ENCODE data around the gene BMPR2. TPM values are rescaled to one million over a fixed set of nuclear protein-coding genes. Genes with fewer than 3 reads are reported as not detected.
A peak's percentile ranks its signal among the peaks of the same experiment; 100 is the strongest.

BMPR2 gene
- total and polyA plus RNA-seq, 10 donors: 3.2 to 71.3 (median 50.4) TPM

DNA sequence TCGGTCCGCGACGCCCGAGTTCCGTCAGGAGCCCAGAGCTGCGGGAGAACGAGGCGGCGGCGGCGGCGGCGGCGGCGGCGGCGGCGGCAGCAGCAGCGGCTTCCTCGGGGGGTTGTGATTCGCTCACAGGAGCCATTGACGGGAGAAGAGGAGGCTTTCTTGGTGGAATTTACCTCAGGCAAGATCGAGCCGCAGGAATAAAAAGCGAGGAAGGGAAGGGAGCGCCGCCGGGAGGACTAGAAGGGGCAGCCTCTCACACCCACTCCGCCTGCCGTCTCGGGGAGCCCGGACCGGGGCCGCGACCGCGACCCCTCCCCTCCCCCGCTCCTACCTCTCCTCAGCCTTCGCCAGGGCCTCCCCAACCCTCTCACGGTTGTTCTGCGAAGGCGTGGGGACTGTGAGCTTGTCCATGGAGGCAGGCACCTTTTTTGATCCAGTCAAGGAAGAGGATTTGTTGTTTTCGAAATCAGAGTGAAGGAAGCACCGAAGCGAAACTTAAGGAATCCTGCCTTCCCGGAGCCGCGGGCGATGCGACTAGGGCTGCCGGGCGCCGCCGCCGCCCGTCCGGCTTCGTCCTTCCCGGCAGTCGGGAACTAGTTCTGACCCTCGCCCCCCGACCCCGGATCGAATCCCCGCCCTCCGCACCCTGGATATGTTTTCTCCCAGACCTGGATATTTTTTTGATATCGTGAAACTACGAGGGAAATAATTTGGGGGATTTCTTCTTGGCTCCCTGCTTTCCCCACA is 506 bp downstream of the BMPR2 start:
- peak; percentile 88 for DNase-seq
- Histone ChIP-seq H3K4me1 (peaks cover 16 to 68% (median 49%) of the 10 kb centered on the region in 6 donors), H3K27me3 (replicated peaks in 1 of 7) (no peaks in the 10 kb centered on the region), H3K9me3 (no peaks in the 10 kb centered on the region), H3K4me3 (peak overlapping the region; percentile 85 to 98 (median 92)), H3K27ac (peak overlapping the region; percentile 89 to 95 (median 92)), H3K36me3 (no peaks in the 10 kb centered on the region)
- WGBS, 5 donors: 0 to 1% (median 1%) methylated on average over 30 to 69 of the region's 69 CpGs
- intact Hi-C loops (cut with DNase I; ENCODE audit: low total_unique reads): no loop called here
- TF ChIP-seq, protein P1, sequence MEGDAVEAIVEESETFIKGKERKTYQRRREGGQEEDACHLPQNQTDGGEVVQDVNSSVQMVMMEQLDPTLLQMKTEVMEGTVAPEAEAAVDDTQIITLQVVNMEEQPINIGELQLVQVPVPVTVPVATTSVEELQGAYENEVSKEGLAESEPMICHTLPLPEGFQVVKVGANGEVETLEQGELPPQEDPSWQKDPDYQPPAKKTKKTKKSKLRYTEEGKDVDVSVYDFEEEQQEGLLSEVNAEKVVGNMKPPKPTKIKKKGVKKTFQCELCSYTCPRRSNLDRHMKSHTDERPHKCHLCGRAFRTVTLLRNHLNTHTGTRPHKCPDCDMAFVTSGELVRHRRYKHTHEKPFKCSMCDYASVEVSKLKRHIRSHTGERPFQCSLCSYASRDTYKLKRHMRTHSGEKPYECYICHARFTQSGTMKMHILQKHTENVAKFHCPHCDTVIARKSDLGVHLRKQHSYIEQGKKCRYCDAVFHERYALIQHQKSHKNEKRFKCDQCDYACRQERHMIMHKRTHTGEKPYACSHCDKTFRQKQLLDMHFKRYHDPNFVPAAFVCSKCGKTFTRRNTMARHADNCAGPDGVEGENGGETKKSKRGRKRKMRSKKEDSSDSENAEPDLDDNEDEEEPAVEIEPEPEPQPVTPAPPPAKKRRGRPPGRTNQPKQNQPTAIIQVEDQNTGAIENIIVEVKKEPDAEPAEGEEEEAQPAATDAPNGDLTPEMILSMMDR (IDR thresholded peaks at IDR 0.05 in 8 of 11, conservative IDR thresholded peaks at IDR 0.05 in 3 of 11): no peak
- TF ChIP-seq POLR2A (IDR thresholded peaks at IDR 0.05): no peak
- peak in 2 of 3 donors; percentile 6 to 10 for TF ChIP-seq POLR2AphosphoS5 (IDR thresholded peaks at IDR 0.05)

DNA sequence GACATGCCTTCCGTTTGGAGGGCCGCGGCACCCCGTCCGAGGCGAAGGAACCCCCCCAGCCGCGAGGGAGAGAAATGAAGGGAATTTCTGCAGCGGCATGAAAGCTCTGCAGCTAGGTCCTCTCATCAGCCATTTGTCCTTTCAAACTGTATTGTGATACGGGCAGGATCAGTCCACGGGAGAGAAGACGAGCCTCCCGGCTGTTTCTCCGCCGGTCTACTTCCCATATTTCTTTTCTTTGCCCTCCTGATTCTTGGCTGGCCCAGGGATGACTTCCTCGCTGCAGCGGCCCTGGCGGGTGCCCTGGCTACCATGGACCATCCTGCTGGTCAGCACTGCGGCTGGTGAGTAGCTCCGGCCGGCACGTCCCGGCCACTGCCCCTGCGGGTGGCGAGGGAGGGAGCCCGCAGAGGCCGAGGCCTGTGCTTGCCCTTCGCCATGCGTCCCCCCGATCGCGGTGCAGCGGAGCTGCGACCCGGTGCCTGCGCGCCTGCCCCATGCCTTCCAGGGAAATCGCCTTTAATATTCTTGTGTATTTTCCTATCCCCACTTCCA is 1.2 kb downstream of the BMPR2 start:
- intact Hi-C loops (cut with DNase I; ENCODE audit: low total_unique reads): no loop called here
- Histone ChIP-seq H3K9me3 (no peaks in the 10 kb centered on the region), H3K27ac (peak overlapping the region; percentile 89 to 95 (median 92)), H3K4me3 (peak overlapping the region; percentile 85 to 98 (median 92)), H3K4me1 (peaks cover 16 to 74% (median 49%) of the 10 kb centered on the region in 6 donors), H3K36me3 (no peaks in the 10 kb centered on the region), H3K27me3 (replicated peaks in 1 of 7) (no peaks in the 10 kb centered on the region)
- peak; percentile 86 for DNase-seq
- 1 to 3% (median 1%) methylated on average over 37 to 38 of the region's 38 CpGs for WGBS, 5 donors
- peak; percentile 32 to 70 (median 67) for TF ChIP-seq POLR2AphosphoS5 (IDR thresholded peaks at IDR 0.05)
- TF ChIP-seq POLR2A (IDR thresholded peaks at IDR 0.05): no peak

DNA sequence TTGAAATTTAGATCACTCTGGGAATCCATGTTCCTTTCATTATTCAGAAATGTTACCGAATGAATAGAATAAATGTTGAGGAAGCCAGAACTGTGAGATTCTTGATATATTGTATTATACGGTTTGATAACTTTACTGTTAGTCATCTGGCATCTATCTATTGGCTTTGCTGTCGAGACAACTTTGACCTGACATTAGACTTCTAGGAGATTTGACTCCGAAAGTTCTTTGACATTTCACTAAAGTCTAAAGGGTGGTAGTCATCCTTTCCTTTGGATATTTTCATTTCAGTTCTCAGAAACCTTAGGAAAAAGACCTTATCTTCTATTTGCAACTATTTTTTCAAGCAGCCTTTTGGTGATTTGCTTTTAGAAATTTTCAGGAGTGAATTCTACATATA is 1.9 kb downstream of the BMPR2 start:
- no peak for DNase-seq
- WGBS, 5 donors: 15 to 28% (median 22%) methylated on average over 4 of the region's 4 CpGs
- TF ChIP-seq POLR2A (IDR thresholded peaks at IDR 0.05): no peak
- TF ChIP-seq, protein P1 (IDR thresholded peaks at IDR 0.05 in 8 of 11, conservative IDR thresholded peaks at IDR 0.05 in 3 of 11): no peak
- no peak for TF ChIP-seq POLR2AphosphoS5 (IDR thresholded peaks at IDR 0.05)
- Histone ChIP-seq H3K4me3 (peak overlapping the region; percentile 85 to 98 (median 92)), H3K27me3 (replicated peaks in 1 of 7) (no peaks in the 10 kb centered on the region), H3K27ac (peak overlapping the region in 6 of 8 donors; percentile 17 to 95 (median 93)), H3K4me1 (peaks cover 16 to 81% (median 51%) of the 10 kb centered on the region in 6 donors), H3K36me3 (no peaks in the 10 kb centered on the region), H3K9me3 (no peaks in the 10 kb centered on the region)
- intact Hi-C loops (cut with DNase I; ENCODE audit: low total_unique reads): no loop called here

DNA sequence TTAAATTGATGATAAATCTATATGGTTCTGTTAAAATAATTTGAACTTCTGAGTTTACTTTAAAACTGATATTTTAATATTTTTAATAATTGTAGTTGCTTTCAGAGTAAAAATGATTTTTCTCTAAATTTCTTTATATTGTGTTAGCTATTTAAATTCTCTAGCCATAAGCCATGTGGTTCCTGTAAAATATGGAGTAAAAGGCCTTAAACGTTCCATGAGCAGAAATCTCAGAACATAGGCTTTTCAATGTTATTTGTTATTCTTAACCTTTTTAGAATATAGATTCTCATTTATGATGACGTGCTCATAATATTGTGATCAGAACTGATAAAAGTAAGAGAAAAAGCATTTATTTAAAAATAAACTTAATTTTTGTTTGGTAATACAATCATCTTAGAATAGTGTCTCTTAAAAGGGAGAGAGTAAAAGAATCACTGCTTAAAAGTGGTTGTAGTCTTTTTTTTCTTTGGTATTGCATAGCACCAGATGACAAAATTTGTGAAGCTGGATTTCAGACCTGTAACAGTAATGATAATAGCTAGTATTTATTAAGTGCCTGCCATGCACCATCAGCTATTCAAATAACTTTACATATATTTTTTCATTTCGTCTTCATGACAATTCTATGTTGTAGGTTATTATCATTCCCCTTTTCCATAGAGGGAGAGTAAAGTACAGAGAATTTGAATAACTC is 2.7 kb downstream of the BMPR2 start:
- intact Hi-C loops (cut with DNase I; ENCODE audit: low total_unique reads): no loop called here

More for the DNA sequence above, 2.7 kb downstream of the BMPR2 start:
- Histone ChIP-seq H3K4me1 (peaks cover 16 to 81% (median 49%) of the 10 kb centered on the region in 6 donors), H3K27ac (peak overlapping the region in 6 of 8 donors; percentile 14 to 95 (median 92)), H3K36me3 (no peaks in the 10 kb centered on the region), H3K27me3 (replicated peaks in 1 of 7) (no peaks in the 10 kb centered on the region), H3K9me3 (no peaks in the 10 kb centered on the region), H3K4me3 (peak overlapping the region; percentile 85 to 98 (median 92))
- no peak for DNase-seq
- 35 to 56% (median 52%) methylated on average over 3 of the region's 3 CpGs for WGBS, 5 donors
- TF ChIP-seq, protein P1 (IDR thresholded peaks at IDR 0.05 in 8 of 11, conservative IDR thresholded peaks at IDR 0.05 in 3 of 11): no peak
- no peak for TF ChIP-seq POLR2A (IDR thresholded peaks at IDR 0.05)
- TF ChIP-seq POLR2AphosphoS5 (IDR thresholded peaks at IDR 0.05): no peak
